ENCODE measurements around the gene MORN5. TPM values are rescaled to one million over a fixed set of nuclear protein-coding genes. Genes with fewer than 3 reads are reported as not detected.
A peak's percentile ranks its signal among the peaks of the same experiment; 100 is the strongest.
"Not testable (repeated sequence)": the region's sequence is repeated elsewhere in the genome, so short reads cannot be mapped to it uniquely, and the experiment has no call there.

MORN5 gene
- total RNA-seq (not detected), total RNA-seq (0 reads per million in 2 donors)

DNA sequence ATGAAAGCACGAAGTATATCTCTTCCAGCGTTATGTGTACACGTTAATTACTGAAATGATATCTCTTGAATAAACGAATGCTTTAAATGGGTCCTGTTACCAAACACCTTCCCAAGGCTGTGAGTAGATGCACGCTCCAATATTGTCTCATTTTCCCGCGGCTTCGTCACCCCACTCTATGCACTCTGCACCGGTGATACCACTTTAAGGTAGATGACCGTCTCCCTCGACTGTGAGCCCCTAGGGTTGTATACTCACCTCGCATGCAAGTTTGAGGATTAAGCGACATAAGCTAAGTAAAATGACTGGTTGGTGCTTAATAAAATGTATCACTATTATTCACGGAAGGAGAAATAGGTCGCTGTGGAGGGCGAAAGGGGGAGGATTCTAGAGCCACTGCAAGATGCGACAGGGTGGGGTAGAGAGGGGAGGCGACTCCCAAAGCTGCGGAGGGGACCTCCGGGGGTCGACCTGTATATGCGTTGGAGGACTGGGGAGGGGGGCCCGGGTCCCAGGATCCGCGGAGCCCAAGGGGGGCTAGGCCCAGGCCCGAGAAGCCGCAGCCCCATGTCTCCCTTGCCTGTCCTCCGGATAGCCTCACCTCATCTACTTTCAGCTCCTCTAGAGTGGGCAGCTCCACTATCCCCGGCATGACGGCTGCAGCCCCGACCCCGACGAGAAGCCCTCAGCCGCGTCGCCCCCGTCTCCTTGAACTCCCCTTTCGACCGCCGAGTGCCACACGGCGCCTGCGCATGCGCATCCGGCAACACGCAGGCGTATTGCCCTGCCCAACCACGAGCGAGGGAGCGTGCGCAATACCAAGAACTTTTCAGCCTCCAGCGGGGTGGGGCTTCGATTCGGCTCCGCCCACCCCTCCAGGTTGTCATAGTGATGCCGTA is at the start of gene MORN5, which contains the start of gene NDUFA8:
TSS of gene MORN5 (plus strand) at position 883 of the 899 bp plus-strand sequence. CDS start 65 bp downstream, outside the sequence.
TSS of gene NDUFA8 (minus strand) at position 754 of the 899 bp plus-strand sequence. CDS start at position 652, 102 bp downstream.
- peaks cover 8% of the 10 kb centered on the region for H3K9me3 ChIP-seq (ENCODE audit: control insufficient read depth, low read length, poor library complexity, severe bottlenecking)
- ATAC-seq, result peak; percentile 96
- Mint-ChIP-seq H3K27ac (peak within 1 kb of the TSS; percentile 98), H3K4me1 (peaks cover 40% of the 10 kb centered on the region), H3K36me3 (ENCODE audit: low read depth) (peaks cover 4% of the 10 kb centered on the region), H3K27me3 (peaks cover 24% of the 10 kb centered on the region), H3K4me3 (peak within 1 kb of the TSS; percentile 99)
- peak; percentile 95 to 97 (median 96) for DNase-seq

DNA sequence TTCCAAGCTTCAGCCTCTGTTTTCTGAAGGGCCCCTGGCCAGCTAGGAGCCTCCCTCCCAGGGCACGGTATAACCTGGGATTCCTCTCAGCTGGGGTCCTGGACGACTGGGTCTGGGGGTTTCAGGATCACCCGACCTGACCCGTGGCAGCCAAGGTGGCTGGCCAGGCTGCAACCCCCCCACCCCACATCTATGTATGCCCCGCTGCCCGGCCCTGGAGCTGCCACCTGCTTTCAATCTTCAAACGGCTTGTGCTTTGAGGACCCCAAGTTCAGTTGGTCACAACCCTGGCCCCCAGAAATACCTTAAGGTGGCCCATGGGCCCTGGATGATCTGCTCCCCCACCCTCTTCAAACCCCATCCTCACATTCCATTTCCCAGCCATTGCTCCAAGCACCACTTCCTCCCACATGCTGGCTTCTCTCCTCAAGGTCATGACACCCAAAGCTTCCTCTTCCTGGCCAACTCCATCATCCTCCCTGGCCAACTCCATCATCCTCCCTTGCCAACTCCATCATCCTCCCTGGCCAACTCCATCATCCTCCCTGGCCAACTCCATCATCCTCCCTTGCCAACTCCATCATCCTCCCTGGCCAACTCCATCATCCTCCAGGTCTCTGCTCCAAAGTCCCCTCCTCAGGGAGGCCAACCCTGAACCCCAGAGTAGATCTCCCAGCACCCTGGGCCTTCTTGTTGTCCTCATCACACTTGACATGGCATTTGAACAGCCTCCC is 49.4 kb upstream of the MORN5 start:
- Mint-ChIP-seq H3K27ac (no peak overlapping the region), H3K36me3 (ENCODE audit: low read depth) (peaks cover 2% of the 10 kb centered on the region), H3K4me1 (peaks cover 7% of the 10 kb centered on the region), H3K4me3 (no peak overlapping the region), H3K27me3 (peaks cover 21% of the 10 kb centered on the region)
- DNase-seq (no peak), ATAC-seq (no peak)
- H3K9me3 ChIP-seq (ENCODE audit: control insufficient read depth, low read length, poor library complexity, severe bottlenecking), result no peaks in the 10 kb centered on the region

DNA sequence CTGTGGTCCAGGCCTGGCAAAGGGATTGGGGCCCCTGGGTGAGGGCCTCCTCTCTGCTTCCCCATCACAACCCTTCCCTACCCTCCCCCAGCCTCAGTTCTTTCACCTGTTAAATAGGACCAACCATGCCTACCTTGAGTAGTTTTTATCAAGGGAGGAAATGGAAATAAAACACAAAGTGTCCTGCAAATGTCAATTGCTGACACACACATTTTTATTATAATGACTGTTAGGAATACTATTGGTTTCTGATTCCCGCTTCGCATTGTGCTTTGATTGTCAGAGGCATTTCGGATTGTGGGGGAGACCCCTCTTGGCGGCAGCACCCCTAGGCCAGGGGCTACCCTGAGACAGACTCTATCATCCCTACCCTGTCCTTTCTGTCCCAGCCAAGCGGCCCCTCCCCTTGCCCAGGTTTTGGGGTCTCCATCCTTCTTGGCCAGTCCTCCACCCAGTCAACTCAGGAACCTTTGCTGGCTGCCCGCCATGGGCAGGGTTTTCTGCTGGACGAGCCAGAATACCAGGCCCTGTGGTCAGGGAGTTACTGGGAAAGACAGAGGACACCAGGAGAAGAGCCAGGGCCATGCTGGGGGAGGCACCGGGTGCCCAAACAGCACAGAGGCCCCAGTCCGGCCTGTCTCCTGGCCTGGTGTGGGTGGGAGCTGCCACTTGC is 48.2 kb upstream of the MORN5 start:
- DNase-seq, result no peak
- Mint-ChIP-seq H3K27ac (no peak overlapping the region), H3K4me3 (no peak overlapping the region), H3K36me3 (ENCODE audit: low read depth) (peaks cover 3% of the 10 kb centered on the region), H3K4me1 (peaks cover 7% of the 10 kb centered on the region), H3K27me3 (peaks cover 27% of the 10 kb centered on the region)
- no peak for ATAC-seq
- no peaks in the 10 kb centered on the region for H3K9me3 ChIP-seq (ENCODE audit: control insufficient read depth, low read length, poor library complexity, severe bottlenecking)

DNA sequence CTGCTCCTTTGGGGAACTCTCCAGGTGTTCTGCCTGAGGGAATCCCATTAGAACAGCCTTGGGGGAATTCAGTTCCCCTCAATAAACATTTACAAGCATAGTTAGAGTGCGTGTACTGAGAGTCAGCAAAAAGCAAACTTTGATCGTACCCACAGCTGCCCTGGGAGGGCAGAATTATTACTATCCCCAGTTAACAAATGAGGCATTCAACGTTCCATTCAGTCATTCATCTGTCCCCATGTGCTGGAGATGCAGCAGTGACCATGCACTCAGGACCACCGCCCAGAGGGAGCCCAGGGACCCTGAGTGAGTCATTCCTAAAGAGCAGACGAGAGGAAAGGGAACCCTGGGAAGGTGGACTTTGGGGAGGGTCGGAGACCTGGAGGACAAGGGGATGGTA is 47.5 kb upstream of the MORN5 start:
- Mint-ChIP-seq H3K36me3 (ENCODE audit: low read depth) (peaks cover 3% of the 10 kb centered on the region), H3K27me3 (peaks cover 27% of the 10 kb centered on the region), H3K27ac (no peak overlapping the region), H3K4me3 (no peak overlapping the region), H3K4me1 (peaks cover 7% of the 10 kb centered on the region)
- DNase-seq (no peak), ATAC-seq (no peak)
- no peaks in the 10 kb centered on the region for H3K9me3 ChIP-seq (ENCODE audit: control insufficient read depth, low read length, poor library complexity, severe bottlenecking)

DNA sequence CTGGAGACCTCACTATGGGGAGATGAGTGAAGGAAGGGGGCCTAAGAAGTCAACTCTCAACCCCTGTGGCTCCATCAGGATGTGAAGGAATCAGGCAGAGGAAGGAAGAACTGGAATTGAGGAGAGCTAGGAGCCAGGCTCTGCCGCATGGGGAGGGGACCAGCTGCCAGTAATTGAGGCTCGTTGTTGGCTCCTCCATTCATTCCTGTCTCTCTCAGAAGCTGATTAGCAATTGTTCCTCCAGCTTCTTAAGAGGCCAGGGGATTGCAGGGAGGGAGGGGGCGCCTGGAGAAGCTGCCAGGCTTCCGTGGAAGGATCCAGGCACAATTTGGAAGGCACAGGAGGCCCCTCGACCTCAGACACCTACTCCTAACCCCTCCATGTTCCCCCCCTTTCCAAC is 46.1 kb upstream of the MORN5 start:
- no peaks in the 10 kb centered on the region for H3K9me3 ChIP-seq (ENCODE audit: control insufficient read depth, low read length, poor library complexity, severe bottlenecking)
- Mint-ChIP-seq H3K4me3 (no peak overlapping the region), H3K27me3 (peaks cover 22% of the 10 kb centered on the region), H3K4me1 (peaks cover 3% of the 10 kb centered on the region), H3K36me3 (ENCODE audit: low read depth) (peaks cover 3% of the 10 kb centered on the region), H3K27ac (no peak overlapping the region)
- ATAC-seq (no peak), DNase-seq (no peak)

DNA sequence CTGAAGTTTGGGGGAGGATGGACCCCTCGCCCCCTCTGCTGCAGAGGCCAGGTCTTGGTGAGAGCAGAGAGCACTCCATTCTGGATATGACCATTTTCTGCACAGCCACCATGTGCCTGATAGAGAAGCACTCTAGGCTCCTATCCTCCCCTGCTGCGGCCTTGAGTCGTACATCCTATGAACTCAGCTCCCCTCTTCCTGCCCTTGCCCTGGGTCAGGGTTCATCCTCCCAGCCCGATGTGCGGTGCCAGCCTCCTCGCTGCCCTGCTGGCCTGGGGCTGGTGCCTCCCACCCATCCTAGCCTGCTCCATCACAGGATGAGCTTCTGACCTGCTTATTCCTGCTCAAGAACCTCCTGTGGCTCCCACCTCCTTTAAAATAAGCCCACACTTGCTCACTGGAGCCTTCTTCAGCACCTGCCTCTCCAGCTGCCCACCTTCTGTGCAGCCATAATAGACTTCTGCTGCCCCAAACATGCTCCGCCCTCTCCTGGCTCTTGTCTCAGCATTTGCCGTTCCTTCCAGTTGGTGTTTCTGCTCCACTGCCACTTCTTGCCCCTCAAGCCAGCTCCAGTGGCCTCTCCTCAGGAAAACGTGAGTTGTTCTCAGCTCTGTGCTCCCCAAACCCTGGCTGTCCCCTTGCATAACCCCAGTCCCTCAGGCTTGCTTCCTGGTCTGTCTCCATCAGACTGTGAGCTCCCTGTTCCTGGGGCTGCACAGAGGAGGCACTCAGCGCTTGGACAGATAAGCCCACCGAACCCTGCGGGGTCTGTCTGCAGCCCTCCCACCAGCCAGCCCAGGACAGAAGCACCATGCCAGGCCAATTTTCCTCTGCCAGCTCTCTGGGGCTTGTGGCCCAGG is 44.3 kb upstream of the MORN5 start:
- Mint-ChIP-seq H3K36me3 (ENCODE audit: low read depth) (peaks cover 3% of the 10 kb centered on the region), H3K27ac (no peak overlapping the region), H3K4me1 (peaks cover 3% of the 10 kb centered on the region), H3K27me3 (peaks cover 22% of the 10 kb centered on the region), H3K4me3 (no peak overlapping the region)
- H3K9me3 ChIP-seq (ENCODE audit: control insufficient read depth, low read length, poor library complexity, severe bottlenecking), result no peaks in the 10 kb centered on the region
- no peak for ATAC-seq
- DNase-seq, result no peak

DNA sequence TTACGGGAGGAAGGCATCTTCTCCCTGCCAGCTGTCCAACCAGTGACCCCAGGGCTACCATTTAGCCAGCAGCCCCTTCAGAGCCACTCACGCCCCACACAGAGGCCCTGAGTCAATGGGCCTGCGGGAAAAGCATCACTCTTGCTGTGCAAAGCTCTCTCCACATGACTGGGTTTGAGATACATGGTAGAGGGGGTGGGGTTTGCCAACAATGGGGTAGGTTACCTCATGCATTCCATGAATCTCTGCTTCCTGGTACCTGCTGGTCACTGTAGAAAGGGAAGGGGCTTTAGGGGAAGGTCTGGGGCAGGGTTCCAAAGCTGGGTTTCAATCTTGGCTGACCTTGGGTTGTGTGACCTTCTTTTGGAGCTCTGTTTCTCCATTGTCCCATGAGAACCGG is 43.7 kb upstream of the MORN5 start:
- DNase-seq (no peak), ATAC-seq (no peak)
- no peaks in the 10 kb centered on the region for H3K9me3 ChIP-seq (ENCODE audit: control insufficient read depth, low read length, poor library complexity, severe bottlenecking)
- Mint-ChIP-seq H3K27me3 (peaks cover 22% of the 10 kb centered on the region), H3K27ac (no peak overlapping the region), H3K36me3 (ENCODE audit: low read depth) (peaks cover 3% of the 10 kb centered on the region), H3K4me3 (no peak overlapping the region), H3K4me1 (peaks cover 3% of the 10 kb centered on the region)

DNA sequence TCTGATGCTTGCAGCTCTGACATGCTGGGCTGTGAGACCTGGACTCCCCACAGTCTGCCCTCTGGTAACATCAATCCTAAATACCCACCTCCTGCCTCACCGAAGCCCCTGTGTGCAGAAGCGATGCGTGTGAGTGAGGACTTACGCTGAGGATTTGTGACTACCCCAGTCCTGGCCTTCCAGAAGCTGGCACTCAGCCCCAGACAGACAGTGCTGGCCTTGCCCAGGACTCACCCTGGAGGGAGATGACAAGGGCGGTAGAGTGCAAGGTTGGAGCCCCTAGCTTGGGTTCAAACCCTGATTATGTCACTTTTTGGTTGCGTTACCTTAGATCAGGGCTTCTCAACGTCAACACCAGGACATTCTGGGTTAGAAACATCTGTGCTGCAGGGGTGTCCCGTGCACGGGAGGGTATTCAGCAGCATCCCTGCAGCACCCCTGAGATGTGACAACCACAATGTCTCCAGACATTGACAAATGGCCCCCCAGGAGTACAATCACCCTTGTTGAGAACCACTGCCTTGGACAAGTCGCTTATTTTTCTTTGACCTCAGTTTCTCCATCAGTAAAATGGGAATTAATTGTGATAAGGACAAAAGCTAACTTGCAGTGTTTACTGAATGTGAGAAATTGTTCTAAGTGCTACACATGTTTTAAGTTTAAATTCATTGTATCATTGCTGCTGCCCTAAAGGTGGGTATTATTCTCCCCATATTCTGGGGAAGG is 43.1 kb upstream of the MORN5 start:
- DNase-seq, result no peak
- Mint-ChIP-seq H3K27ac (no peak overlapping the region), H3K27me3 (peaks cover 22% of the 10 kb centered on the region), H3K4me1 (peaks cover 3% of the 10 kb centered on the region), H3K4me3 (no peak overlapping the region), H3K36me3 (ENCODE audit: low read depth) (peaks cover 3% of the 10 kb centered on the region)
- H3K9me3 ChIP-seq (ENCODE audit: control insufficient read depth, low read length, poor library complexity, severe bottlenecking), result no peaks in the 10 kb centered on the region
- no peak for ATAC-seq

DNA sequence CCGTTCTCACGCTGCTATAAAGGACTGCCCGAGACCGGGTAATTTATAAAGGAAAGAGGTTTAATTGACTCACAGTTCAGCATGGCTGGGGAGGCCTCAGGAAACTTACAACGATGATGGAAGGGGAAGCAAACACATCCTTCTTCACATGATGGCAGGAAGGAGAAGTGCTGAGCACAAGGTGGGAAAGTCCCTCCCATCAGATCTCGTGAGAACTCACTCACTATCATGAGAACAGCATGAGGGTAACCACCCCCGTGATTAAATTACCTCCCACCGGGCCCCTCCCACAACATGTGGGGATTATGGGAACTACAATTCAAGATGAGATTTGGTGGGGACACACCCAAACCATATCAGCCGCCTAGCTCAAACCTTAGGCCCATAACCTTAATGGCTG is 42.5 kb upstream of the MORN5 start:
- H3K9me3 ChIP-seq (ENCODE audit: control insufficient read depth, low read length, poor library complexity, severe bottlenecking); DNase-seq; H3K36me3 Mint-ChIP-seq (ENCODE audit: low read depth); H3K4me3 Mint-ChIP-seq; H3K27ac Mint-ChIP-seq; ATAC-seq; H3K4me1 Mint-ChIP-seq: not testable (repeated sequence)
- H3K27me3 Mint-ChIP-seq, result peaks cover 20% of the 10 kb centered on the region

DNA sequence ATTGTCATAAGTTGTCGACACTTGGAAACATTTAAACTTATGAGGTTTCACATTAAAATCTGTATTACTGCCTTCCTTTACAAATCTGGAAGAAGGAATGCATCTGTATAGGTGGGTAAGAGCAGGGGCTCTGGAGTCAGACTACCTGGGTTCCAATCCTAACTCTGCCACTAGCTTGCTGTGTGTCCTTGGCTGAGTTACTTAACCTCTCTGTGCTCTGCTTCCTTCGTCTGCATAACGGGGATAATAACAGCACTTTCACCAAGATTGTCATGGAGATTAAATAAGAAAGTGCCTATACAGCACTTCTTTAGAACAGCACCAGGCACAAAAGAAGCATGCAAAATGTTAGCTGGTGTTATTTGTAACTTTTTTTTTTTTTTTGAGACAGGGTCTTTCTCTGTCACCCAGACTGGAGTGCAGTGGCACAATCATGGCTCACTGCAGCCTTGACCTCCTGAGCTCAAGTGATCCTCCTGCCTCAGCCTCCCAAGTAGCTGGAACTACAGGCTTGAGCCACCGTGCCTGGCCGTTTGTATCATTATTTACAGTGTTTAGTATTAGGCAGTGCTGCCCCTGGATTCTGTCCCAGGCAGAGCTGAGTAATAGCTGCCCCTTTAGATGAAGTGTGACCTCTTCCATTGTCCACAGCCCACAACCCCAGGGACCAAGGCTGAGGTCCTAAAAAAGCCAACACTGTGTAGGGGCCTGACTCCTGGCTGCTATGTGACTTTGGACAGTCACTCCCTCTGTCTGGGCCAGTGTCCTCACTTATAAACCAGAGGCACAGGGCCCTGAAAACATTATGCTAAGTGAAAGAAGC is 41.2 kb upstream of the MORN5 start:
- ATAC-seq (no peak), DNase-seq (no peak)
- no peaks in the 10 kb centered on the region for H3K9me3 ChIP-seq (ENCODE audit: control insufficient read depth, low read length, poor library complexity, severe bottlenecking)
- peaks cover 3% of the 10 kb centered on the region for H3K36me3 Mint-ChIP-seq (ENCODE audit: low read depth)
- H3K27ac Mint-ChIP-seq, result no peak overlapping the region
- no peak overlapping the region for H3K4me3 Mint-ChIP-seq
- peaks cover 5% of the 10 kb centered on the region for H3K4me1 Mint-ChIP-seq
- H3K27me3 Mint-ChIP-seq, result peaks cover 20% of the 10 kb centered on the region

DNA sequence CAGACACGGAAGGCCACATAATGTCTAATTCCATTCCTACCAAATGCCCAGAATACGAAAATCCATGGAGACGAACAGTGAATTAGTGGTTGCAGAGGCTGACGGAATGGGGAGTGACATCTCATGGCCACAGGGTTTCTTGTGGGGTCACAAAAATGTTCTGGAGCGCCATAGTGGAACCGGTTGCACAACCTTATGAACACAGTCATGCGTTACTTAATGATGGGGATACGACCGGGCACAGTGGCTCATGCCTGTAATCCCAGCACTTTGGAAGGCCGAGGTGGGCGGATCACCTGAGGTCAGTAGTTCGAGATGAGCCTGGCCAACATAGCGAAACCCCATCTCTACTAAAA is 40.6 kb upstream of the MORN5 start:
- H3K27me3 Mint-ChIP-seq, result peaks cover 22% of the 10 kb centered on the region
- H3K4me1 Mint-ChIP-seq, result peaks cover 5% of the 10 kb centered on the region
- H3K9me3 ChIP-seq (ENCODE audit: control insufficient read depth, low read length, poor library complexity, severe bottlenecking), result no peaks in the 10 kb centered on the region
- no peak overlapping the region for H3K4me3 Mint-ChIP-seq
- DNase-seq (no peak), ATAC-seq (no peak)
- H3K36me3 Mint-ChIP-seq (ENCODE audit: low read depth), result peaks cover 3% of the 10 kb centered on the region
- no peak overlapping the region for H3K27ac Mint-ChIP-seq
